NCI-H2081 treated with DMSO at 0.1 percent for 48 hours (cell line): ENCODE measurements around the gene DRC1.
"Not testable (repeated sequence)": the region's sequence is repeated elsewhere in the genome, so short reads cannot be mapped to it uniquely, and the experiment has no call there.

Source experiments
- DNase-seq: peaks from one replicate; lab custom pipeline; 2025; lab: John Stamatoyannopoulos, UW

Gene DRC1

GRCh38 chr2:26463244-26464192 is 61.8 kb downstream of the DRC1 start:
- DNase-seq = no peak

GRCh38 chr2:26464390-26465265 is 62.9 kb downstream of the DRC1 start:
- no peak for DNase-seq

GRCh38 chr2:26465266-26465925 is 63.7 kb downstream of the DRC1 start:
- no peak for DNase-seq

GRCh38 chr2:26465981-26466471 is 64.3 kb downstream of the DRC1 start:
- no peak for DNase-seq

GRCh38 chr2:26466662-26467310 is 65.1 kb downstream of the DRC1 start:
- no peak for DNase-seq

- not testable (repeated sequence) for DNase-seq
These were observed 66.8 kb downstream of the DRC1 start for GRCh38 chr2:26468544-26468943.

GRCh38 chr2:26469092-26469710 is 67.5 kb downstream of the DRC1 start:
- no peak for DNase-seq

- no peak for DNase-seq
These were observed 68.2 kb downstream of the DRC1 start for GRCh38 chr2:26469955-26470354.

GRCh38 chr2:26470601-26471260 is 69.0 kb downstream of the DRC1 start:
- DNase-seq = no peak

- DNase-seq = no peak
These were observed 69.6 kb downstream of the DRC1 start for GRCh38 chr2:26471289-26471688.

- DNase-seq = no peak
These were observed 70.3 kb downstream of the DRC1 start for GRCh38 chr2:26471766-26472706.

GRCh38 chr2:26472821-26473655 is 71.3 kb downstream of the DRC1 start:
- DNase-seq = no peak

- DNase-seq = no peak
These were observed 72.1 kb downstream of the DRC1 start for GRCh38 chr2:26473796-26474195.

- DNase-seq = no peak
These were observed 72.6 kb downstream of the DRC1 start for GRCh38 chr2:26474261-26474785.

GRCh38 chr2:26475037-26475436 is 73.3 kb downstream of the DRC1 start:
- DNase-seq = no peak

- no peak for DNase-seq
These were observed 74.2 kb downstream of the DRC1 start for GRCh38 chr2:26475832-26476501.

GRCh38 chr2:26477126-26477910 is 75.6 kb downstream of the DRC1 start:
- DNase-seq = no peak
